ENCODE data around the gene SLC39A6. TPM values are rescaled to one million over a fixed set of nuclear protein-coding genes. Genes with fewer than 3 reads are reported as not detected.
A peak's percentile ranks its signal among the peaks of the same experiment; 100 is the strongest.

SLC39A6 gene
- total RNA-seq, 1 donor from 2014 or later, result 83.7 TPM

DNA sequence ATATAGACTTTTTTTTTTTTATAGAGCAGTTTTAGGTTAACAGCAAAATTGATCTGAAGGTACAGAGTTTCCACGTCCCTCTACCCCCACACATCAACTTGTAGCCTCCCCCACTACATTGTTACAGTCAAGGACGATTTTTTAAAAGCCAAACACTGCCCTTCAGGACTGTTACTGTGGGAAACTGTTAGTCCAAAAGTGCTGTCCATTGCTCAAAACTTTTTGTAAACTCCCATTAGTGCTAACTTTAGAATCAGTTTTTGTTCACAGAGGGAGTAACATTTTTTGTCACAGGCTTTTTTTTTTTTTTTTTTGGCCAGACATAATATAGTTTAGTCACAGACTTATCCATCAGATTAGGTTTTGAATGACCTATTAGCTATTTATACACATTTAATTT is 24.6 kb upstream of the SLC39A6 start:
- TF ChIP-seq, protein P1, sequence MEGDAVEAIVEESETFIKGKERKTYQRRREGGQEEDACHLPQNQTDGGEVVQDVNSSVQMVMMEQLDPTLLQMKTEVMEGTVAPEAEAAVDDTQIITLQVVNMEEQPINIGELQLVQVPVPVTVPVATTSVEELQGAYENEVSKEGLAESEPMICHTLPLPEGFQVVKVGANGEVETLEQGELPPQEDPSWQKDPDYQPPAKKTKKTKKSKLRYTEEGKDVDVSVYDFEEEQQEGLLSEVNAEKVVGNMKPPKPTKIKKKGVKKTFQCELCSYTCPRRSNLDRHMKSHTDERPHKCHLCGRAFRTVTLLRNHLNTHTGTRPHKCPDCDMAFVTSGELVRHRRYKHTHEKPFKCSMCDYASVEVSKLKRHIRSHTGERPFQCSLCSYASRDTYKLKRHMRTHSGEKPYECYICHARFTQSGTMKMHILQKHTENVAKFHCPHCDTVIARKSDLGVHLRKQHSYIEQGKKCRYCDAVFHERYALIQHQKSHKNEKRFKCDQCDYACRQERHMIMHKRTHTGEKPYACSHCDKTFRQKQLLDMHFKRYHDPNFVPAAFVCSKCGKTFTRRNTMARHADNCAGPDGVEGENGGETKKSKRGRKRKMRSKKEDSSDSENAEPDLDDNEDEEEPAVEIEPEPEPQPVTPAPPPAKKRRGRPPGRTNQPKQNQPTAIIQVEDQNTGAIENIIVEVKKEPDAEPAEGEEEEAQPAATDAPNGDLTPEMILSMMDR (conservative IDR thresholded peaks at IDR 0.05; ENCODE audit: low read depth, low read length), result no peak
- H3K4me3 ChIP-seq (ENCODE audit: low read depth, low read length), result no peak overlapping the region
- no peak for DNase-seq (ENCODE audit: low read depth)

DNA sequence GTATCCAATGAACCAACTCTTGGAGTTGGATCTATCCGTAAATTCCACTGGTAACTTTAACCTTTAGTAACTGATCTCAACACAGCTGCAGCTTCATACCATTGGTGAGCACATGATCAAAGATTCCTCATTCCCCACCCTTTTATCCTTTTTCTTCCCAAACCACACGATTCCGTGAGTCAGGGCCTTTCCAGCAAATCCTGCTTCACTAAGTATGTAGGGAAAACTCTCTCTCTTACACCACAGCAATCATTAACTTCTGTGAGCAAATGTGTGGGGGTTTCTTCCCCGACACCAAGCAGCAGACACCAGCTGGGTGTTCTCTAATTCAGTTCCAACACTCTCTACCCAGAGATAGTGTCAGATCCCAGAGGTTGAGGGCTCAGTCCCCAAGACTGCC is 24.1 kb upstream of the SLC39A6 start:
- TF ChIP-seq, protein P1 (conservative IDR thresholded peaks at IDR 0.05; ENCODE audit: low read depth, low read length), result no peak
- DNase-seq (ENCODE audit: low read depth), result peak; percentile 99
- H3K4me3 ChIP-seq (ENCODE audit: low read depth, low read length), result no peak overlapping the region

DNA sequence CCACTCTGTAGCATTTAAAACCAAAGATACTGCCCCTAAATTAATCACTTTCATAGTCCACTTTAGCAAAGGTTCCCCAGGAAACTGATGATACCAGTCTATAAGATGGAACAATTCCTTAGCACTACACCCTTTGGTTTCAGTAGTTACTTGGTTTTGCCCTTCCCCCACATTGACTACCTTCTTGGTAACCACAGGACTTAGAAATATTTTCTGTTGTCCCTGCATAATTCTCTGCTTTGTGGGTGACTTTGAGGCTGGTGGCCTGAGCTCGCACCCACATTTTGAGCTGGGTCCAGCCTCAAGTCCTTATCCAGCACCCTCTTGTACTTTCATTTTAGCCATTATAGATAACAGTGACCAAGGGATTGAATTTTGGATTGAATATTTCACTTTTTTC is 23.6 kb upstream of the SLC39A6 start:
- H3K4me3 ChIP-seq (ENCODE audit: low read depth, low read length), result no peak overlapping the region
- DNase-seq (ENCODE audit: low read depth), result no peak
- TF ChIP-seq, protein P1 (conservative IDR thresholded peaks at IDR 0.05; ENCODE audit: low read depth, low read length), result no peak

DNA sequence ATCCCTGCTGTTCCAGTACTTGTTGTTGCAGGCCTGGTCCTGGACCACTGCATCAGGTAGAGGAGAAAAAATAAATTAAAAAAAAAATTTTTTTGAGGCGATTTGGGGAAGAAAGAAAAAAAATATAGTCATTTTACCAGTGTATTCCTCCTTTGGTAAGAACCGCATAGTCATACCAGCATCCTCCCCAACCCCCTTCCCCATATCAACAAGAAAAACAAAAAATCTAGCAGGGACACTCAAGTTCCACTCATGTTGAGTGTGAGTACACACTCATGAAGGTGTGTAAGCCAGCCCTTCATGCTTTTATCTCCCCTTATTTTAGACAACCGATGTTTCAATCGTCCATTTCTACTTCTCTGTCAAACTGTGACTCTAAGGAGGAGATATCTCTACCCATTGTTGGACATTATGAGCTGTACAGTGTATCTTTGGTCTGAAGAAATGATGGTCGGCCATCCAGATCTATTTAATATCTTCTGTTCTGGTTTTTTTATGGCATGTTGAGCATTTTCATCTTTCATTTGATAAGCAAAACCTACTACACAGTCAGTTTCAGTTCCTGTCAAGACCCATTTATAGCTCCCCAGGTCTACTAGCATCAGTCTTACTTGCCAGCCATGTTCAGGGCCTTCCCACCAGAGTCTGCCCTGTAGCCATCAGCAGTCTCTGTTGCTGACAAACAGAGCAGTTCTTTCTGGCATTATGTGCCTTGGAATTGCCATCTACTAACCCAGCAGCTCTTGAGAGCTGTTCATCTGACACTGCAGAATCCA is 20.6 kb upstream of the SLC39A6 start:
- H3K4me3 ChIP-seq (ENCODE audit: low read depth, low read length), result no peak overlapping the region
- no peak for DNase-seq (ENCODE audit: low read depth)
- TF ChIP-seq, protein P1 (conservative IDR thresholded peaks at IDR 0.05; ENCODE audit: low read depth, low read length), result no peak

DNA sequence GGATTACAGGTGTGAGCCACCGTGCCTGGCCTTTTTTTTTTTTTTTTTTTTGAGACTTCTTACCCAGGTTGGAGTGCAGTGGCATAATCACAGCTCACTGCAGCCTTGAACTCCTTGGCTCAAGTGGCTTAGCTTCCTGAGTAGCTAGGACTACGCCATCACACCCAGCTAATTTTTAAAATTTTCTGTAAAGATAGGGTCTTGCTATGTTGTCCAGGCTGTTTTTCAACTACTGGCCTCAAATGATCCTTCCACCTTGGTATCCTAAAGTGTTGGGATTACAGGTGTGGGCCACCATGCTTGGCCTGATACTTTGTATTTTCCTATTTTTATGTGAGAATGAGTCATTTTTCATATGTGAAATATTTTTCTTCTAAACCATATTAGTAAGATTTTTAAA is 14.3 kb upstream of the SLC39A6 start:
- TF ChIP-seq, protein P1 (conservative IDR thresholded peaks at IDR 0.05; ENCODE audit: low read depth, low read length), result no peak
- DNase-seq (ENCODE audit: low read depth), result no peak
- no peak overlapping the region for H3K4me3 ChIP-seq (ENCODE audit: low read depth, low read length)

DNA sequence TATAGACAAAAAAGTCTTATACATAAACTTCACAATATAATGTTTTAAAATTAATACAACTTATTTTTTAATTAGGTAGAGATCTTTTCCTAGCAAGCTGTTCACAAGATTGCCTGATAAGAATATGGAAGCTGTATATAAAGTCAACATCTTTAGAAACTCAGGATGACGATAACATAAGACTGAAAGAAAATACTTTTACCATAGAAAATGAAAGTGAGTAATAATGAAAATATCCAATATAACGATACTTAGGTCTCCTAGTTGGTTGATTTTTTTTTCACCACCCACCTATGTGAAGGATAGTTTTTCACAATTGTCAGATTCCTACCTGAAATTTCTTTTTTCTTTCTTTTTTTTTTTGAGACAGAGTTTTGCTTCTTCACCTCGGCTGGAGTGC is 13.6 kb upstream of the SLC39A6 start:
- no peak for DNase-seq (ENCODE audit: low read depth)
- no peak overlapping the region for H3K4me3 ChIP-seq (ENCODE audit: low read depth, low read length)
- TF ChIP-seq, protein P1 (conservative IDR thresholded peaks at IDR 0.05; ENCODE audit: low read depth, low read length), result no peak

DNA sequence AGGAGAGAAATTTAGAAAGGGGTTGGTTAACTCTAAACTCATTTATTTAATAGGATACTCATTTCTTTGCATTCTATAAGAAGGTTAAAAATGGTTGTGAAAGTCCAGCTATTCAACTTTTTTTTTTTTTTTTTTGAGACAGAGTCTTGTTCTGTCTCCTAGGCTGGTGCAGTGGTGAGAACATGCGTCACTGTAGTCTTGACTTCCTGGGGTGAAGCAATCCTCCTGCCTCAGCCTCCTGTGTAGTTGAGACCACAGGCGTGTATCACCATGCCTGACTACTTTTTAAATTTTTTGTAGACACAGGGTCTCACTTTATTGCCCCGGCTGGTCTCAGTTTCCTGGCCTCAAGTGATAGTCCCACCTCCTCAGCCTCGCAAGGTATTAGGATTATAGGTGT is 12.4 kb upstream of the SLC39A6 start:
- no peak overlapping the region for H3K4me3 ChIP-seq (ENCODE audit: low read depth, low read length)
- TF ChIP-seq, protein P1 (conservative IDR thresholded peaks at IDR 0.05; ENCODE audit: low read depth, low read length), result no peak
- DNase-seq (ENCODE audit: low read depth), result no peak
